ENCODE measurements around the gene TEX29.

TEX29 gene

DNA sequence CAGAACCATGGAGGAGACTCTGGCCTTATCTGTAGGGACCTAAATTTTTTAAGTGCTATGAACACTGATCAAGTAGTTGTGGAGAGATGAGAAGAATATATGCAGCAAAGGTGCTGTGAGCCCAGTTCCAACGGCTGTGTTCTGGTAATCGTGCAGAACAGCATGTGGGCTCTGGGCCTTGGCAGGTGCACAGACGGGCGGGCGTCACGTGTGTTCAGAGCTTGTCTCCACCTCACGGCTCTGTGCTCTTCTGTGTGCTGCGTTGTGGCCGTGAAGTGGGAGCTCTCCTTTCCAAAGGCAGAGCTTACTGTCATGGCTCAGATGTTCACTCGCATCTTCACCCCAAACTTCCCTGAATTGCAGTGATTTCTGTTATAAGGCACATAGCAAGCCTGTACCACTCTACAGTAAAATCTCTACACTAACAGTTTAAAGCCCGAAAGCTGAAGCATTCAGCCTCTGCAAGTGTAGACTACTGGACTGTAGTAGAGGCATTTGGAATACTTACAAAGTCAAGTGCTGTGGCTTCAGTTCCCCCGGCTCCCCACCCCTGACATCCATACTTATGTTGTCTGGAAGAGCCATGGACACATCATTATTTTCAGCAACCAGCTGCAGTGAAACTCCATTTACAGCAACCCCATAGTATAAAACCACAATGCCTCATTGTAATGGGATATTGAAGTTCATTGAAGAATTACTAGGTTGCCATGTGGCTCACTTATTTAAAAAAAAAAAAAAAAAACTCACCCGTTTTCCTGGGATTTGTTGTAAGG is 27.5 kb upstream of the TEX29 start:
- DNase-seq: no peak

DNA sequence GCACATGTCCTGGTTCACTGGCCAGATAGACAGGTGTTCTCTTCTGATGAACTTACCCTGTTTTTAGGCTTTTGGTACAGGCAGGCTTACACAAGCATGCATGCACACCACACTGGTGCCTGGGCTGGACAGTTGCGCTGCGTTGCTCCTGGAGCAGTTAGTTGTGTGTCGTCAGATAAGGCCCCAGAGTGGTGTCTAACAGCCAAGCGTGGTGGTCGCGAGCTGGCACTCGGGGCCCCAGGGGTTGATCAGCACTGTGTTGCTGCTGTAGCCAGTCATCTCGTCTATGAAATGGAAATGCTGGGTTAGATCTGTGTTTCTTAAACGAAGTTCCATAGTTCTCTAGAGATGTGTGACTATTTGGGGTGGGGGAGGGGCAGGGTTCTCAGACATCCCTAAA is 24.6 kb upstream of the TEX29 start:
- DNase-seq: no peak

DNA sequence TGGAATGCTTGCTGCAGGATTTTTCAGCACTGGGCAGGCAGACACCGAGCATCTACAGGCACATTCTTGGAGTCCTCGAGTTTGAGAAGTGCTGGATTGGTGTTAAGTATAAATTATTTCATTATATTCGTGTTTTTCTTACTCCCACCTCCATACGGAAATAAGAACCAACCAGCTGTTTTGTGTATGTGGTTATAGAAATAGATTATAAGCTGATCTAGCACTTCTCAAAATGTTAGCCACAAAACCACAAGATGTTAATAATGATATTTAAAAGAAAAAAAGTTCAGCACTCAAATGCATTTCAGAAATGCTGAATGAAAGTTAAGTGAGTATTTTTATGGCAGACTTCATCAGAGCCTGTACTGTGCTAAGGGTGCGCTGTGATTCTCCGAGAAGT is 24.0 kb upstream of the TEX29 start:
- no peak for DNase-seq

DNA sequence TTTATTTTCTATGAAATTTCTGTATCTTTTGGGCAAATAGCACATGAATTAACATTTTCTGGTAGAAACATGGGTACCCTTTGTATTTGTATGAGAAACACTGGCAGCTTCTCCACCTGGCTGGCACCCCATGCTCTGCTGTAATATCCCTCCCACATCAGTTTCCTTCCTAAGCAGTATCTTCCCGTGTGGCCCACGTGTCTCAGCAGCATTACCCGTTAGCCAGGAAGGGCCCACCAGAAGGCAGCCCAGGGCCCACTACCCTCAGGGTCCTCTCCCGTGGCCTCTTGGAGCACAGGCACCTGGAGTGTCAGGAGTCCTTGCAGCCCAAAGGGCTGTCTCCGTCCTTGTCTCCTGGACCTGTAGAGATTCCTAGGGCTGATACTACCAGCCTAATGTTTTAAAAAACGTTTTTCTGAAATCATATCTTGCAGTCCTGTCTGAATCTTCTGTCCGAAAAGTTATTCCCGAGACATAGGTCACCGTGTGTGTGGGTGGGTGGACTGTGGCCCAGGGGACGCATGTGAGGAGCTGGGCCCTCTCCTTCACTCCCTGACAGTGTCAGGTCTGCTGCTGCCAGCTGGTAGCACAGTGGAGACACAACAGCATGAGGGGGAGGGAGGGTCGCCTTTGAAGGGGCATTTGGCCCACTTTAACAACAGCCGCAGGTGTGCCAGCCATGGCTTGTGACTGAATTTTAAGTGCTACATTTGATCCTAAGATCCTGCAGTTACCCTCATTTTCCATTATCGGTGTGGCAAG is 22.0 kb upstream of the TEX29 start:
- no peak for DNase-seq

DNA sequence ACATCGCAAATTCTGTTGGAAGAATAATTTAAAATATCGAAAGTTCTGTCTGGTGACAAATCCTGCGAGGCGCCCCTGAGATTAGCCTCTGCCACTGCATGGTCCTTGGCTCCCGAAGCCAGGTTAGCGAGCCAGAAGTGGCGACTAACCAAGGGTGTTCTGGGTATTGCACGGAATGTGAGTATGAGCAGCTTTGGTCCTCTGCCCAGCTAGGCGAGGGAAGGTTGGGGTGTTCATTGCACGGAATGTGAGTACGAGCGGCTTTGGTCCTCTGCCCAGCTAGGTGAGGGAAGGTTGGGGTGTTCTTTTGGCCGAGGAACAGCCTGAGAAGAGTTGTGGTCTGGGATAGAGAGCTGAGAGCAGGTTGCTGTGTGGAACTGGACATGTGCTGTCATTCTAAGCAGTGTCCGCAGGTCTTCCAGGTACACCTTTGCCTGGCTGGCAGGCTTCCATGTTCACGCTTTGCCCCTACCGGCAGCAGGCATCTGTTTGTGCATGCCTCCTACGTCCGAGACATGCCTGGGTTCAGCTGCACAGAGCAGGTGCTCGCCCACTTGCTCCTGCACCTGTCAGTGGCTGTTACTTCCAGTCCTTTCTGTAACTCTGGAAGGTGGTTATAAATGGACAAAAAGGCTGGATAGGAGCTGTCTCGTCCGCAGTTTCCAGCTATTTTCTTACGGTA is 18.3 kb upstream of the TEX29 start:
- no peak for DNase-seq

DNA sequence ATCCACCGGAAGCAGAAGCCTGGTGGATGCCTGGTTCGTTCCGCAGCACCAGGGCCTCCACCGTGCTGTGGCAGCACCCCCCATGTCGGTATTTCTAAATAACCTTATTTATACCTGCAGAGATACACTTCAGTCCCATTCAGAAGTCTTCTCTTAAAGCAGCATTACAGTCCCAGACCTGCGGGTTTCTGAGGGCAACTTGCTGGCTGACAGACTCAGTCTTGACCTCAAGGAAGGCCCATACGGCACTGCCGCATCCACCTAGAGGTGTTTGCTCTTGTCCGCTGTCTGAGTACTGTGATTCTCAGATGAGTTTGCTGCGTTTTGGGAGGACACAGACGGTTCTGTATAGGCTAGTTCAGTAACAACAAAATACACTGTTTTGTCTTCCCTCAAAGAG is 16.9 kb upstream of the TEX29 start:
- DNase-seq: no peak

DNA sequence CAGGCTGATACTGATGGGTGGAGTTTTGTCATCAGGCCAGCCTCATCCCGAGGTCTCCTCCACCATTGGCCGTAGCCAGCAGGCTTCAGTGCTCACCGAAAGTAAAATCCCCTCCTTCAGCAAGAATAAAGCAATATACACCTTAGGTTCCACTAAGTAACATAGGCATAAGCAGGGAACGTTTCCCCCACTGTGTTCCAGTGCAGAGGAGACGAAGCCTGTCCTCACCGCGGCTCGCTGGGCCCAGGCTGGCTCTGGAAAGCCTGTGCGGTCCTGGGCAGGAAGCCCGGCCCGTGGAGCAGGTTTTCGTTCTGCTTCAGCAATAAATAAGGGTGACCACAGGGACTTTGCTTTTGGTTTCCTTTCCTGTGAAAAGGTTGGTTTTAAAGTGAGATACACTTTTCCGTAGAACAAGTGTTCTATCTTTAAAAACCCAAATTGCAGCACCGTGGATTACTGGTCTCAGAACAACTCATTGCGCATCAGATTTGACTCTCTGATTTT is 16.3 kb upstream of the TEX29 start:
- DNase-seq: no peak

DNA sequence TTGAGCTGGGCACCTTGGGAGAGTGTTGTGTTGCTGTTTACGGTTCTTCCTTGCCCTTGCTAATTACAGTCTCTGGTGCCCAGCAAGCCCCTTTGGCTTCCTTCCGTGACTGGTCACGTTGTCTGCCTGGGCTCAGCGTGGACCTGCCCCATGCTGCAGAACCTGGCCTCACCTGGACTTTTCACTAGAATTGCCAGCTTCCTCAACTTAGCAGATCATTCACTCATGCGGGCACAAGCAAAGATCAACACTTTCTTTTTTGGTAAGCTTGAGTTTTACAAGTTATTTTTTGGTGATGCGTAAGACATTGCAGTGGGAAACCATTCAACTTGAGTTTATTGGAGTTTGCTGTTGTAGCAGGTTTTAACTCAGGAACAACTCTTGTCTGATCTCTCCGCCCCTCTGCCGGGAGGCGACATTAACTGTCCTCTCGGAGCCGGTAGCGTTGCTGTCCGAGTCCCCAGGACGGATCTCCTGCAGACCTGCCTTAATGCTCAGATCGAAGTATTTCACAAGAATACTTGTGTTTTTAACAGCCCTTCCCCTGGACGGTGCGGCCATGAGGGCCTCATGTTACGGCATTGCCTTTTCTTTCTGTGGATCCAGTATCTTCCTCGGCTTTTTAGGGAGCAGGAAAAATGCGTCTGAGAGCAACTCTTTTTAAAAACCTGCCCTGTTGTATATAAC is 15.7 kb upstream of the TEX29 start:
- DNase-seq: no peak

DNA sequence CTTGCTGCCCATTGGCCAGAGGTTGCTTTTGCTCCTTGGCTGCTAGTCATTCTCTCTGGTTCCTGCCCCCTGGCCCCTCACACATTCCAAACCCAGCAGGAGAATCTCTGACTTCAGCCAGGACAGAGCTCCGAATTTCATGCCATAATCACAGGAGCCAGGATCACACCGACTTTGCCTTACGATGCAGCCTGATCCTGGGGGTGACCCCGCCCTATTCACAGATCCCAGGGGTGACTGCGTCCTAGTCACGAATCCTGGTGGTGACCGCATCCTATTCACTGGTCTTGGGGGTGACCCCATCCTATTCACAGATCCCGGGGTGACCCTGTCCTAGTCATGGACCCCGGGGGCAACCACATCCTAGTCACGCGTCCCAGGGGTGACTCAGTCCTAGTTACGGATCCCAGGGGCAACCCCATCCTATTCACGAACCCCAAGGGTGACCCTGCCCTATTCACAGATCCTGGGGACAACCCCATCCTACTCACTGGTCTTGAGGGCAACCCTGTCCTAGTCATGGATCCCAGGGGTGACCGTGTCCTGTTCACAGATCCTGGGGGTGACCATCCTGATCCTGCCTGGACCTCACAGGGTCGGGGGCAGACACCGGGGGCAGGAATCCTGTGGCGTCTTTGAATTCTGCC is 7.4 kb upstream of the TEX29 start:
- DNase-seq: no peak

DNA sequence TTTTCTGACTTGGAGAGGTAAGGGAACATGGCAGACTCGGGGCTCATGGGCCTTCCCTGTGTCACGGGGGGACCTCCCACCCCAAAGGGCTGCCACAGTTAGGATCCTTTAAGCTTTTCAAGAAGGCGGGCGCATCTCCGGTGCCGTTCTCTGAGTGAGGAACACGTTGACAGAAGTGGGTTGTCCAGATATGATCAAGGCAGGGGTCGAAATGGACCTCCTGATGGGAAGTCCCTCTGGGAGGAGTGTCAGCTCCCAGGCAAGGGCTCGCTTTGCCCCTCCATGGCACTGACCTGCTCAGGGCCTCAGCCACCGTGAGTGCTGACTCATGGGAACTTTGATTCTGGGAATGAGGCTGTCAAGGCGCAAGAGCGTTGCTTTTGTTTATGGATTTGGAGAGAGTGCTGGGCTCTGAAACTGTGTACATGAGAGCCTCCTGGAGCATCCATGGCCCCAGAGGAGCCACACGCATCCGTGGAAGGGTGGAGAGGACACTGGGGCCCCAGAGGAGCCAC is 6.5 kb upstream of the TEX29 start:
- DNase-seq: no peak

DNA sequence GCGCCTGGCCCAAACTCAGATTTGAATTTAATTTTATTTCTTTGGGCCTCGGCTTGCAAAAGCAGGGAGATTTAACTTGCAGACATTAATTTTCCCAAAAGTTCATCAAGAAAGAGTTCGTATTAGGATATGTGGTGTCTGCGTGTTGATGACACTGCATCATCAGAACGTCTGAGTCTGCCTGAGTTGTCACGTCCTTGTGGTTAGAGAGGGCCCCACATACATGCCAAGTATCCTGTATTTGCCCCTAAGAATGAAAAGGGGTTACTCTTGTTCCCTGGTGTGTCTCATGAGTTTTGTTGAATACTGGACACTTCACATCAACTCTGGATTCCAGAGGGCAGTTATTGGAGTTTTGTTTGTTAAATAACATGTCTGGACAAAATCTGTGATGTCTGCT is 5.6 kb upstream of the TEX29 start:
- no peak for DNase-seq

DNA sequence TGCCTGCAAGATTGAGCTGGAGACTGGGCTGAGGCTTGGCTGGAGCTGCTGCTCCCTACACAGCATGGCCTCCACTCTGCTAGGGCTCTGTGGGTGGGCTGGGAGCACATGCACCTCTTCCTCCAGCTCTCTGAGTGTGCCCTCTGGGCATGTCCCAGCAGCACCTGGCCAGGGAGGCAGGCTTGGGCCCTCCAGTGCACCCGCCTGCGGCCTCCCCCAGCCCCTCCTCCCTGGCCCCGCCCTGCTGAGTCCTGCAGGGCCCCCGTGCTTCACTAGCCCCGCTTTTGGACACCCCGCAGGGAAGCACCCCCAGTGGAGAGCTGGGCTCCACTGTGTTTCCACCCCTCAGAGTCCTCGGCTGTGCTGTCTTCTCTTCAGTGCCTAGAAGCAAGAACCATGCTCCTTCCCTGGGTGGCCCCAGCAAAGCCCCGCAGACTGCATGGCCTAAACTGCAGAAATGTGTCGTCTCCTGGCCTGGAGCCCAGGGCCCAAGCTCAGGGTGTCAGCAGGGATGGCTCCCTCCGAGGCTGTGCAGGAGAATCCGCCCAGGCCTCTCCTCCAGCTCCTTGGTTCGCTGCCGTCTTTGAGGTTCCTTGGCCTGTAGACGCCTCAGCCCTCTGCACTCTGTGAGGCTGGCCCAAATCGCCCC is 5.0 kb upstream of the TEX29 start:
- no peak for DNase-seq

DNA sequence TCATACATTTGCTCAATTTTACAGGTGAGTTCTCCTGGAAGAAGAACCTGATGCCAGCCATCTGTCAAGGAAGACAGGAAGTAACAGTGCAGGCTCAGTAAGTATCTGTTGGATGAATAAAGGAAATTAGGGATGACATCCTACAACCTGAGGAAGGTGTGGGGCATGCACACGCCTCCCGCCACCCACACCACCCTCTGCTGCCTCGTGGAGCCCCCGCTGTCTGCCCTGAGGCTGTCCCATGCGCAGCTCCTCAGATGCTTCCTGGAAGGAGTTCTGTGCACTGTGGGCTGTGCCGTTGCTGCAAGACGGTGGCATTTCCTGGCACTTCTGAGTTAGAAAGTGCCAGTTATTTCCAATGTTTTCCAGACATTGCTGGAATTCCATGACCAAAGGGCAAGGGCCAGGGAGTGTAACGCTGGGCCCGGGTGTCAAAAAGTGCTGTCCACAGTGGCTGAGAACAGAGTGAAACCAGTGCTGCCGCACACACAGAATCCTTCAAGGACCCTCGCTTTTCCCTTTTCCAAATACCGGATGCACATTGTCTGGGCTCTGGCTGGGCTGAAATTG is 4.2 kb upstream of the TEX29 start:
- no peak for DNase-seq

DNA sequence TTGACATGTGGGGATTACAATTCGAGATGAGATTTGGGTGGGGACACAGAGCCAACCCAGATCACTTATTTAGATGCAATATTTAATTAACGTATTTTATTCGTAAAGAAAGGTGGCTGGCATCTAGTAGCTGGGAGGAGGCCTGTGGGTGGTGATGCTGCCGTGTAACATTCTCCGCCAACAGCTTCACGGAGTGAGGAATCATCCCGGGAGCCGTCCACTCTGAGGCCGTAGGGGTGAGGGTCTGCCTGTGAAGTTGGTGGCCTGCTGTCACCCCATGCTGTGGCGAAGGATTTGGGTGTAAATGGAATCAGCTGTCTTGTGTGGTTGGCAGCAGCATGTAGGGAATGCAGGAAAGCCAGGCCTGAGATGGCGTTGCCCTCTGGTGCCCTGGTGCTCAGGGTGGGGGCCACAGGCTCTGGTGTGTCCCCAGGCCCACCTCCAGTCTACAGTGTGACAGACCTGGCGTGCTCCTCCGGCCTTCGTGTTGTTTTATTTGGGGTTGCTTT is 3.3 kb upstream of the TEX29 start:
- no peak for DNase-seq

DNA sequence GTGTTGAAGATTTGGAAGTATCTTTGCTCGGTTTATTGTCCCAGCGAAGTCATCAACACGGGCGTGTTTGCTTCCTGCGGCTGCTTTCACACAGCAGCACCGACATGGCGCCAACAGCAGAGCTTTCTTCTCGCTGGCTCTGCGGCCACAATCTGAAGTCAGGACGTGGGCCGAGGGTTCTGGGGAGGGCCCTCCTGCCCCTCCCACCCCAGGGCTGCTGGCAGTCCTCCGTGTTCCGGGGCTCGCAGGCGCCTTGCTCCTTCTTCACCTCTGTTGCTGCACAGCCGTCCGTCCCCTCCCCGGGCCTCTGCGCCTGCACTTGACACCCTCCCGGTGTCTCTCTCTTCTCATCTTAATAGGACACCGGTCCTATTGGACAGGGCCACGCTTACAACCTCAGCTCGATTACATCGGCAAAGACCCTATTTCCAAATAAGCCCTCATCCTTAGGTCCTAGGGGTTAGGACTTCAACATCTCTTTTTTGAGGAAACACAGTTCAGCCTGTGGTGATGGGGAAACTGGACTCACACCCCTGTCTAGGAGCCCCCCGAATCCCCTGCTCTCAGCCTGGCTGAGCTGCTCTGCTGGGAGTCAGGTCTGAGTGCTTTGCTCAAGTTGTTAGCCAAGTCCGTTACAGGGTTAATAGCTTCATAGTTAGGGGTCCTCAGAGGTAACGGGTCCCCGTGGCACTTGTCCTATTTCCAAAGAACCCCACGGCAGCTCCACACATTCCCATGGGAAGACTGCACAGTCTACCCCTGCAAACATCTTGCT is 2.7 kb upstream of the TEX29 start:
- no peak for DNase-seq

DNA sequence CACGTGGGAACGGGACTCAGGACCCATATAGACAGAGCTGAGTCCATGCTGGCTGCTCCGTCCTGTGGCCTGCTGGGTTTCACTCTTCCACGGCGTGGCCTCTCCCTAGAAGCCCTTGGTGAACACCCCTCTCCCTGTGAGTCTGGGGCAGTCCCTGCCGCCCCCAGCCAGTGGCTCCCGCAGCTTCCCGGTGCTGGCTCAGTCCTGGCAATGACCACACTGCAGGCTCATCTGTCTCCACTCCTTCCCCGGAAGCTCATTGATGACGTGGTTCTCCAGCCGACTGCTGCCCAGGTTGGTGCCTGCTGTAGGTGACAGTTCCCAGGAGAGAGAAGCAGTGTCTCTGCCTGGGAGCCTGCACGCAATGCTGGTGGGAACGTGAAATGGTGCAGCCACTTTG is 2.1 kb upstream of the TEX29 start:
- no peak for DNase-seq

DNA sequence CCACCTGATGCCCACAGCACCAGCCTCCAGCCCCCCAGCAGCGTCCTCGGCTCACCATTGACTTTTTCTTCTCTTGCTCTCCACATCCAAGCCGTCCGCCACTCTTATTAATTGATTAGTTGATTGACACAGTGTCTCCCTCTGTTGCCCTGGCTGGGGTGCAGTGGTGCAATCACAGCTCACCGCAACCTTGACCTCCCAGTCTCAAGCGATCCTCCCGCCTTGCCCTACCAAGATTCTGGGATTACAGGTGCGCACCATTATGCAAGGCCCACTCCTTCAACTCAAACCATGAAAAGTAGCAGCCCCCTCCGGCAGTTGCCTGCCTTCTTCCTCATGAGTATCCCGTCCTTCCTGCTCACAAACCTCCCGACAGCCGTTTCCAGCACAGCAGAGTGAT is 921 bp upstream of the TEX29 start:
- no peak for DNase-seq

DNA sequence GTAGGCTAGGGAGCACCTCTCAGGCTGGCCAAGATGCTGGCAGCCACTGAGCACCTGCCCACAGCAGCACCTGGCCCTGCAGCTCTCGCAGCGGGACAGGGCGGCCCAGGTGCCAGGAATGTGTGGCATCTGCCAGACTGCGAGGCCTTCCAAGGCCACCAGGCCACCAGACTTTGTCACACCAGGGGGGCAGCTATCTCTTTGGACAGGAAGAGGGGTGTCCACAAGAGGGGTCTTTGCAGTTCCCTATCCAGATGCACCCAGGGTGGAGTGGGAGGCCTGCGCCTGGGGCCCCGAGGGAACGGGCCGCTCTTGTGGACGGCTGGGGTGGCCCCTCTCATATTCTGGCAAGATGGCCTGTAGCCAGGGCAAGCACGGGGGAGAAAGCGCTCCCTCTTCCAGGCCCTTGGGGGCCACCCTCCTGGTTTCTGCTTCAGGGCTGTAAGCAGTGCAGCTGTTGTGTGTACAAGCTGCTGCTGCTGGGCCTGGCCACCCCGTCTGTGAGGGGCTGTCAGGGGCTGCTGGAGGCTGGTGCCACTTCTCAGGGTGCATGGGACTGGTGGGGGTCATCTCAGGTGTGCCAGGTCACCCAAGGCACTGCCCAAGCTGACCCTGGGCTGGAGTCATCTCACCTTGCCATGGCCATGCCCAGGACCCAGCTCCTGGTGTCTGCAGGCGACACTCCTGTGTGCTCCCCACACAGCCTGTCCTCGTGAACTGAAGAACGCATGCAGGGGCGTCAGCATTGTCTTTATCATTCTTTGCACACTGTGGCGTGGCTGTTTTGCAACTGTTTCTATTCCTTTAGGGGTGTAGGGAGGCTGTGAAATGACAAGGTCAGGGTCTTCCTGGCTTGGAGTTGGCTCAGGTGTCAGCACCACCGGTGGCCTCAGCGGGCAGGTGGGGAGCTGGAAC is 1.8 kb downstream of the TEX29 start:
- no peak for DNase-seq

DNA sequence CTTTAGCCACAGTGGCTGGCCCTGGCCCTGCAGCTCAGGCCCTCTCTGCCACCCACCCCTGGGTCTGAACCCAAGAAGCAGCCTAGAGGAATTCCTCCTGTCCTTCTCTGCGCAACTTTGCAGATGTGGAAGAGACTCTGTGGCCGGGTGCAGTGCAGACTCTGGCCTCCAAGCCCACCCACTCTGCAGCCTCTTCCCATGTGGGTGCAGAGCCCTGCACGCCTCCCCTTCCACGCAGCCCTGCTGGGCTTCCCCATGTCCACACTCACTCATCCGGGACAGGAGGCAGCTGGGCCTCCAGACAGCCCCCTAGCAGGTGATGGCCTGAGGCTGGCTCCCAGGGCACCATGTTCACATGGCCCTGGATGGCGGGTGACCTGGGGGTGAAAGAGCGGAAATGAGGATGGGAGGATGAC is 2.5 kb downstream of the TEX29 start:
- no peak for DNase-seq

Measured in hippocampal formation (tissue), 2 donors.